Myocyte (in vitro differentiated cells): ENCODE measurements around the gene RNF6. TPM values are rescaled to one million over a fixed set of nuclear protein-coding genes. Genes with fewer than 3 reads are reported as not detected.

Experiments used
- DNase-seq: peaks from one replicate; pipeline ENCODE4 v3.0.0-alpha.2; 2012; ENCODE audit warnings: low read depth
- total RNA-seq: library from RNA; depleted of rRNA; stranded (reverse); fragments of >200 nt; gene quantifications from 2 replicates; pipeline ENCODE4 v1.2.3, GENCODE V29; 2014

Gene RNF6
- total RNA-seq, 1 donor from 2014 or later = 72.7 TPM

DNA sequence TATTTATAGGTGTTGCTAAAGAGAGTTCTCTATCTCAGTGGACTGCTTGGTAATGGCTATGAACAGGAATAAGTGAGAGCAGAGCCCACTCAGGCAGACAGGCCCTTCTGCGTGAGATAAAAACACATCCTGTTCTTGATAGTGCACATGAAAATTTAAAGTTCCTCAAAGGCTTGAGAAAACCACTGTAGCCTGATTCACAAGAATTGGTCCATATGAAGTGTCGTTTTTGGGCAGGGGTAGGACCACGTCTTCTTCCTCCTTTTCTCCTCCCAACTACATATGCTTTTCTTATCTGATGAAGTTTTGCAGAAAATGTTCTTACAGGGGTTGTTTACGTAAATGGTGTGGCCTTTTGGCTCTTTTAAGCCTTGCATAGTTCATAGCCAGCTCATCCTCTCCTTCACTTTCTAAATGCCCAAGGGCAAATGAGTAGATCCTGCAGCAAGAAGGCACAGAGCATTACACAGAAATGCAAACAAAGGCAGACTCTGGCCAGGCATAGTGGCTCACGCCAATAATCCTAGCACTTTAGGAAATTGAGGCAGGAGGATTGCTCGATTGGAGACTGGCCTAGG, 53.8 kb downstream of the RNF6 start:
- no peak for DNase-seq

DNA sequence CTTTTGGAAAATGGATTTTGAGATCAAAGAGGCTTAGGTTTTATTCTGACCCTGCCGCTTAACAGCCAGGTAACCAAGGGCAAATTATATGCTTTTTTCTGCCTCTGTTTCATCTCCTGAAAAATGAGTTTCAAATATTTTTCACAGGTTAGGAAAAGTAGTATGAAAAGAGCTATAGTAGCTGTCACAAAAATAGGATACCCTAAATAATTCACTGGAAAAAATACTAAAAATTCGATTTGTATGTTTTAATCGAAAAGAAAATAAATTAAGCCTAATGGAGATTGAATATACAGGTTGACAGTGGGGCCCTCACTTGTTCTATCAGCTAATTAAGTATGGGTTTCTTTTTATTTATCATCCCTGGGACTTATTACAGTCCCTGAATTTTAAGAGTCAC, 58.3 kb downstream of the RNF6 start:
- DNase-seq = no peak

Other genes starting within 250 kb of the RNF6 start
- 221 and 371 TPM in 2 replicates for gene SHISA2, start 170.3 kb downstream of the RNF6 start, total RNA-seq
- gene CDK8, start 31.8 kb upstream of the RNF6 start, total RNA-seq = 12.7 and 15.1 TPM in 2 replicates